HCT116 (cell line): ENCODE results near the gene HLA-DQB2. TPM values are rescaled to one million over a fixed set of nuclear protein-coding genes. Genes with fewer than 3 reads are reported as not detected.
A peak's percentile ranks its signal among the peaks of the same experiment; 100 is the strongest.

Experiments used
- ATAC-seq: fragments of 200-7000 bp; cut with Tn5 transposase; 2 replicates; pipeline ENCODE4 v1.9.1; 2020; ENCODE audit warnings: mild to moderate bottlenecking, moderate library complexity
- Bru-seq: library from RNA; stranded (reverse); fragments of 400-500 nt; gene quantifications from one replicate; lab custom pipeline; 2021; lab: Mats Ljungman, UMichigan
- BruChase-seq, 2 experiments: library from RNA; stranded (reverse); fragments of 400-500 nt; gene quantifications; one replicate each; lab custom pipeline; 2021; lab: Mats Ljungman, UMichigan
- BruUV-seq: library from RNA; stranded (reverse); fragments of 400-500 nt; replicated peaks from 2 replicates; lab custom pipeline; 2021; lab: Mats Ljungman, UMichigan
- CTCF ChIA-PET: fragments of 300-600 bp; sonication (Branson Sonifier 250); formaldehyde crosslinking; loops from one replicate; lab custom pipeline; 2021; ENCODE audit warnings: antibody characterized with exemption; lab: Charles Lee
- POLR2A ChIA-PET: fragments of 300-600, 350-600 bp; sonication (Branson Sonifier 250); formaldehyde crosslinking; loops from one replicate; lab custom pipeline; 2021; ENCODE audit warnings: antibody characterized with exemption; lab: Charles Lee
- RAD21 ChIA-PET, 2 experiments: fragments of 300-600 bp; sonication (Branson Sonifier 250); formaldehyde crosslinking; loops; one replicate each; lab custom pipeline; 2023; ENCODE audit warnings: low total read pairs in 2 of 2; ENCODE audit not compliant: uncharacterized antibody in 2 of 2, unreplicated experiment in 2 of 2, low non-redundant PET in 1 of 2; lab: Charles Lee
- DNase-seq: peaks from one replicate; pipeline ENCODE4 v3.0.0-alpha.2; 2010; ENCODE audit warnings: low read depth, low spot score
- H2AFZ ChIP-seq: fragments of 200-600 bp; shearing (Covaris generic), sonication (generic); 2 replicates; pipeline ENCODE4 v1.6.1; 2017; ENCODE audit warnings: low read depth, mixed run types, mixed read lengths, antibody characterized with exemption, low read length; ENCODE audit not compliant: poor library complexity, severe bottlenecking
- H3K27ac ChIP-seq: 2 replicates; pipeline ENCODE4 v1.5.1; 2012; ENCODE audit warnings: low read depth, low read length
- H3K27me3 ChIP-seq: fragments of 200-600 bp; sonication (generic); 2 replicates; pipeline ENCODE4 v1.6.1; 2016; ENCODE audit warnings: mixed run types, low read length, mixed read lengths; ENCODE audit not compliant: insufficient read depth
- H3K36me3 ChIP-seq, 2 experiments: fragments of 200-500 bp in 1 of 2; fragments of 200-600 bp in 1 of 2; sonication (Bioruptor generic) in 1 of 2; sonication (generic) in 1 of 2; 2 replicates each; pipeline versions ENCODE4 v1.5.1 to v1.6.1; 2014 to 2016; ENCODE audit warnings: low read length in 2 of 2, inconsistent platforms in 1 of 2, mixed read lengths in 1 of 2, mixed run types in 1 of 2; ENCODE audit not compliant: insufficient read depth in 2 of 2, control insufficient read depth in 1 of 2
- H3K4me1 ChIP-seq, 2 experiments: fragments of 200-600 bp in 1 of 2; sonication (generic) in 1 of 2; 2 replicates each; pipeline versions ENCODE4 v1.5.1 to v1.6.1; 2012 to 2017; ENCODE audit warnings: low read length in 2 of 2, inconsistent platforms in 1 of 2, mild to moderate bottlenecking in 1 of 2, mixed read lengths in 1 of 2, mixed run types in 1 of 2, moderate library complexity in 1 of 2; ENCODE audit not compliant: insufficient read depth in 2 of 2, control insufficient read depth in 1 of 2
- H3K4me2 ChIP-seq: fragments of 200-600 bp; sonication (generic); 2 replicates; pipeline ENCODE4 v1.6.1; 2017; ENCODE audit warnings: mixed run types, low read length, mixed read lengths
- H3K4me3 ChIP-seq, 2 experiments: fragments of 200-600 bp in 1 of 2; sonication (generic) in 1 of 2; replicated peaks in 1 of 2; 2 replicates each; pipeline ENCODE4 v1.5.1; 2011 to 2016; ENCODE audit warnings: low read length in 2 of 2, control low read depth in 1 of 2, low read depth in 1 of 2, mild to moderate bottlenecking in 1 of 2, mixed read lengths in 1 of 2, mixed run types in 1 of 2
- H3K79me2 ChIP-seq: fragments of 200-600 bp; sonication (generic); 2 replicates; pipeline ENCODE4 v1.6.1; 2017; ENCODE audit warnings: mild to moderate bottlenecking, mixed run types, low read length, moderate library complexity, mixed read lengths; ENCODE audit not compliant: insufficient read depth
- H3K9ac ChIP-seq: fragments of 200-600 bp; sonication (generic); 2 replicates; pipeline ENCODE4 v1.6.1; 2016; ENCODE audit warnings: low read length, mixed read lengths
- H3K9me2 ChIP-seq: fragments of 200-600 bp; sonication (generic), shearing (Covaris generic); 2 replicates; pipeline ENCODE4 v1.6.1; 2017; ENCODE audit warnings: mixed run types, mild to moderate bottlenecking, moderate library complexity; ENCODE audit not compliant: insufficient read depth
- H3K9me3 ChIP-seq, 2 experiments: fragments of 200-500 bp in 1 of 2; fragments of 200-600 bp in 1 of 2; sonication (Bioruptor generic) in 1 of 2; sonication (generic) in 1 of 2; 2 replicates each; pipeline ENCODE4 v1.6.1; 2014 to 2017; ENCODE audit warnings: low read length in 2 of 2, mixed read lengths in 2 of 2, inconsistent platforms in 1 of 2, low read depth in 1 of 2, mild to moderate bottlenecking in 1 of 2, mixed run types in 1 of 2, moderate library complexity in 1 of 2; ENCODE audit not compliant: control insufficient read depth in 1 of 2, insufficient read depth in 1 of 2
- H4K20me1 ChIP-seq: fragments of 200-600 bp; sonication (generic), shearing (Covaris generic); 2 replicates; pipeline ENCODE4 v1.6.1; 2017; ENCODE audit warnings: mixed run types, mild to moderate bottlenecking, moderate library complexity; ENCODE audit not compliant: insufficient read depth
- ATF3 ChIP-seq: IDR thresholded peaks from 2 replicates; pipeline ENCODE4 v1.6.1; 2012
- CBX3 ChIP-seq: IDR thresholded peaks from 2 replicates; pipeline ENCODE4 v1.6.1; 2012; ENCODE audit warnings: low read depth
- CEBPB ChIP-seq: IDR thresholded peaks from 2 replicates; pipeline ENCODE4 v1.6.1; 2012; ENCODE audit warnings: low read depth
- EZH2phosphoT487 ChIP-seq: fragments of 200-600 bp; IDR thresholded peaks from 2 replicates; pipeline ENCODE4 v1.6.1; 2018; ENCODE audit warnings: antibody characterized with exemption, borderline replicate concordance
- FOSL1 ChIP-seq: IDR thresholded peaks from 2 replicates; pipeline ENCODE4 v1.6.1; 2012; ENCODE audit warnings: low read depth
- JUND ChIP-seq: IDR thresholded peaks from 2 replicates; pipeline ENCODE4 v1.6.1; 2012
- MAX ChIP-seq: IDR thresholded peaks from 2 replicates; pipeline ENCODE4 v1.6.1; 2012
- POLR2A ChIP-seq: IDR thresholded peaks from 2 replicates; pipeline ENCODE4 v1.7.0; 2011; ENCODE audit warnings: borderline replicate concordance; ENCODE audit not compliant: insufficient read depth, insufficient read length; ENCODE audit errors: extremely low read depth
- POLR2AphosphoS5 ChIP-seq: IDR thresholded peaks from 2 replicates; pipeline ENCODE4 v1.6.1; 2011; ENCODE audit warnings: mild to moderate bottlenecking, low read depth, low read length, moderate library complexity
- RAD21 ChIP-seq: IDR thresholded peaks from 2 replicates; pipeline ENCODE4 v1.6.1; 2012; ENCODE audit warnings: low read depth, mild to moderate bottlenecking
- SIN3A ChIP-seq: IDR thresholded peaks from 2 replicates; pipeline ENCODE4 v1.6.1; 2012; ENCODE audit warnings: low read depth
- TCF7L2 ChIP-seq: IDR thresholded peaks from 2 replicates; pipeline ENCODE4 v1.7.0; 2011; ENCODE audit warnings: borderline replicate concordance, inconsistent platforms; ENCODE audit not compliant: insufficient read depth, insufficient read length; ENCODE audit errors: extremely low read depth
- YY1 ChIP-seq: IDR thresholded peaks from 2 replicates; pipeline ENCODE4 v1.6.1; 2011; ENCODE audit warnings: low read length, low read depth, moderate library complexity, mild to moderate bottlenecking; ENCODE audit not compliant: insufficient replicate concordance; ENCODE audit errors: extremely low read depth
- ZBTB33 ChIP-seq: IDR thresholded peaks from 2 replicates; pipeline ENCODE4 v1.6.1; 2011; ENCODE audit warnings: mild to moderate bottlenecking, low read length, moderate library complexity; ENCODE audit not compliant: insufficient replicate concordance; ENCODE audit errors: extremely low read depth
- ZFX ChIP-seq: fragments of 450-650 bp; IDR thresholded peaks from 2 replicates; pipeline ENCODE4 v1.6.1; 2017
- ZNF274 ChIP-seq: fragments of 200-500 bp; sonication (Bioruptor generic); IDR thresholded peaks from 2 replicates; pipeline ENCODE4 v1.6.1; 2014; ENCODE audit warnings: mild to moderate bottlenecking, low read depth, low read length, inconsistent platforms
- intact Hi-C: fragments of 100-400 bp; cut with micrococcal nuclease; formaldehyde crosslinking; loops from 2 replicates; pipeline ENCODE4 v1.10.0; 2022
- long read RNA-seq: library from polyadenylated mRNA; unstranded; transcript quantifications from one replicate; pipeline ENCODE4 v2.0.0, GENCODE V29; 2021; ENCODE audit not compliant: unreplicated experiment
- polyA plus RNA-seq: library from polyadenylated mRNA; unstranded; fragments of >200 nt; gene quantifications from 2 replicates; pipeline ENCODE4 v1.2.1, GENCODE V29; 2012; ENCODE audit warnings: missing spikeins
- total RNA-seq: library from RNA; stranded (reverse); gene quantifications from one replicate; pipeline ENCODE4 v1.2.1, GENCODE V29; 2021; ENCODE audit not compliant: unreplicated experiment
- TF ChIP-seq, protein P1 (sequence below), 3 experiments: fragments of 200-600 bp in 1 of 3; sonication (generic) in 1 of 3; IDR thresholded peaks in 2 of 3; conservative IDR thresholded peaks in 1 of 3; 2 replicates each; pipeline ENCODE4 v1.5.1; 2012 to 2017; ENCODE audit warnings: low read depth in 2 of 3, low read length in 2 of 3, antibody characterized with exemption in 1 of 3, borderline replicate concordance in 1 of 3, control low read depth in 1 of 3, mild to moderate bottlenecking in 1 of 3, mixed read lengths in 1 of 3, mixed run types in 1 of 3, moderate library complexity in 1 of 3; ENCODE audit not compliant: insufficient read depth in 1 of 3
- TF ChIP-seq, protein P2 (sequence below): IDR thresholded peaks from 2 replicates; pipeline ENCODE4 v1.6.1; 2012; ENCODE audit warnings: low read depth

Gene HLA-DQB2
- total RNA-seq (1.8 TPM), Bru-seq, nascent RNA (percentile 20 among the genes with signal in this experiment), BruChase-seq, experiment 1, labeled RNA remaining after a 6-hour chase (percentile 22 among the genes with signal in this experiment), BruChase-seq, experiment 2, labeled RNA remaining after a 2-hour chase (percentile 21 among the genes with signal in this experiment)
- polyA plus RNA-seq: 0.31 and 0.51 TPM in 2 replicates
- long read RNA-seq: 0 reads

GRCh38 chr6:32763421-32763820, at the start of gene HLA-DQB2:
TSS of gene HLA-DQB2 (minus strand) at chr6:32763532. CDS start at chr6:32763470, 62 bp downstream.
- H3K79me2 ChIP-seq: no peaks in the 10 kb centered on the region
- no peaks in the 10 kb centered on the region for H3K9me3 ChIP-seq
- intact Hi-C loops: no loop called here
- no peaks in the 10 kb centered on the region for H3K4me1 ChIP-seq
- H3K4me2 ChIP-seq: no peak within 1 kb of the TSS
- no peak for ATAC-seq
- TF ChIP-seq CBX3 (no peak), ZBTB33 (no peak), TCF7L2 (no peak), ZNF274 (no peak), POLR2A (no peak), EZH2phosphoT487 (no peak), RAD21 (no peak), FOSL1 (no peak), ZFX (no peak), JUND (no peak), SIN3A (no peak), YY1 (no peak), MAX (no peak), CEBPB (no peak), POLR2AphosphoS5 (no peak), ATF3 (no peak)
- TF ChIP-seq, protein P1, sequence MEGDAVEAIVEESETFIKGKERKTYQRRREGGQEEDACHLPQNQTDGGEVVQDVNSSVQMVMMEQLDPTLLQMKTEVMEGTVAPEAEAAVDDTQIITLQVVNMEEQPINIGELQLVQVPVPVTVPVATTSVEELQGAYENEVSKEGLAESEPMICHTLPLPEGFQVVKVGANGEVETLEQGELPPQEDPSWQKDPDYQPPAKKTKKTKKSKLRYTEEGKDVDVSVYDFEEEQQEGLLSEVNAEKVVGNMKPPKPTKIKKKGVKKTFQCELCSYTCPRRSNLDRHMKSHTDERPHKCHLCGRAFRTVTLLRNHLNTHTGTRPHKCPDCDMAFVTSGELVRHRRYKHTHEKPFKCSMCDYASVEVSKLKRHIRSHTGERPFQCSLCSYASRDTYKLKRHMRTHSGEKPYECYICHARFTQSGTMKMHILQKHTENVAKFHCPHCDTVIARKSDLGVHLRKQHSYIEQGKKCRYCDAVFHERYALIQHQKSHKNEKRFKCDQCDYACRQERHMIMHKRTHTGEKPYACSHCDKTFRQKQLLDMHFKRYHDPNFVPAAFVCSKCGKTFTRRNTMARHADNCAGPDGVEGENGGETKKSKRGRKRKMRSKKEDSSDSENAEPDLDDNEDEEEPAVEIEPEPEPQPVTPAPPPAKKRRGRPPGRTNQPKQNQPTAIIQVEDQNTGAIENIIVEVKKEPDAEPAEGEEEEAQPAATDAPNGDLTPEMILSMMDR (IDR thresholded peaks at IDR 0.05 in 2 of 3, conservative IDR thresholded peaks at IDR 0.05 in 1 of 3; ENCODE audit: borderline replicate concordance in 1 of 3, insufficient read depth in 1 of 3, low read depth in 2 of 3, low read length in 2 of 3): no peak
- TF ChIP-seq, protein P2, sequence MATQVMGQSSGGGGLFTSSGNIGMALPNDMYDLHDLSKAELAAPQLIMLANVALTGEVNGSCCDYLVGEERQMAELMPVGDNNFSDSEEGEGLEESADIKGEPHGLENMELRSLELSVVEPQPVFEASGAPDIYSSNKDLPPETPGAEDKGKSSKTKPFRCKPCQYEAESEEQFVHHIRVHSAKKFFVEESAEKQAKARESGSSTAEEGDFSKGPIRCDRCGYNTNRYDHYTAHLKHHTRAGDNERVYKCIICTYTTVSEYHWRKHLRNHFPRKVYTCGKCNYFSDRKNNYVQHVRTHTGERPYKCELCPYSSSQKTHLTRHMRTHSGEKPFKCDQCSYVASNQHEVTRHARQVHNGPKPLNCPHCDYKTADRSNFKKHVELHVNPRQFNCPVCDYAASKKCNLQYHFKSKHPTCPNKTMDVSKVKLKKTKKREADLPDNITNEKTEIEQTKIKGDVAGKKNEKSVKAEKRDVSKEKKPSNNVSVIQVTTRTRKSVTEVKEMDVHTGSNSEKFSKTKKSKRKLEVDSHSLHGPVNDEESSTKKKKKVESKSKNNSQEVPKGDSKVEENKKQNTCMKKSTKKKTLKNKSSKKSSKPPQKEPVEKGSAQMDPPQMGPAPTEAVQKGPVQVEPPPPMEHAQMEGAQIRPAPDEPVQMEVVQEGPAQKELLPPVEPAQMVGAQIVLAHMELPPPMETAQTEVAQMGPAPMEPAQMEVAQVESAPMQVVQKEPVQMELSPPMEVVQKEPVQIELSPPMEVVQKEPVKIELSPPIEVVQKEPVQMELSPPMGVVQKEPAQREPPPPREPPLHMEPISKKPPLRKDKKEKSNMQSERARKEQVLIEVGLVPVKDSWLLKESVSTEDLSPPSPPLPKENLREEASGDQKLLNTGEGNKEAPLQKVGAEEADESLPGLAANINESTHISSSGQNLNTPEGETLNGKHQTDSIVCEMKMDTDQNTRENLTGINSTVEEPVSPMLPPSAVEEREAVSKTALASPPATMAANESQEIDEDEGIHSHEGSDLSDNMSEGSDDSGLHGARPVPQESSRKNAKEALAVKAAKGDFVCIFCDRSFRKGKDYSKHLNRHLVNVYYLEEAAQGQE: no peak
- no TSS peak for BruUV-seq
- peak; percentile 35 for DNase-seq
- no peak within 1 kb of the TSS for H3K9ac ChIP-seq
- no peaks in the 10 kb centered on the region for H4K20me1 ChIP-seq
- ChIA-PET RAD21 (no interaction called here), POLR2A (no interaction called here), CTCF (no interaction called here)
- H2AFZ ChIP-seq: no peak within 1 kb of the TSS
- no peaks in the 10 kb centered on the region for H3K27me3 ChIP-seq
- no peak within 1 kb of the TSS for H3K27ac ChIP-seq
- no peaks in the 10 kb centered on the region for H3K9me2 ChIP-seq
- no peaks in the 10 kb centered on the region for H3K36me3 ChIP-seq
- H3K4me3 ChIP-seq: no peak within 1 kb of the TSS
